Esophagus squamous epithelium (tissue), 5 donors: ENCODE measurements around the gene SLC12A7. TPM values are rescaled to one million over a fixed set of nuclear protein-coding genes. Genes with fewer than 3 reads are reported as not detected.

ENCODE experiments used
- DNase-seq: peaks from one replicate; lab custom pipeline; 2025; lab: John Stamatoyannopoulos, UW
- H3K27ac ChIP-seq, 4 donors: fragments of 200-600 bp; sonication (generic); one replicate each; pipeline ENCODE4 v1.5.1; 2016 to 2019; ENCODE audit warnings: mild to moderate bottlenecking in 1 of 4
- H3K27me3 ChIP-seq, 4 donors: fragments of 200-600 bp; sonication (generic); 1 replicate in 3 of 4; 2 replicates in 1 of 4; pipeline versions ENCODE4 v1.5.1 to v1.6.0; 2017 to 2021; ENCODE audit warnings: antibody characterized with exemption in 1 of 4
- H3K36me3 ChIP-seq, 3 donors: fragments of 200-600 bp; sonication (generic); one replicate each; pipeline ENCODE4 v1.5.1; 2016 to 2019
- H3K4me1 ChIP-seq, 3 donors: fragments of 200-600 bp; sonication (generic); one replicate each; pipeline ENCODE4 v1.5.1; 2017 to 2019
- H3K4me3 ChIP-seq, 4 donors: fragments of 200-600 bp; sonication (generic); 1 replicate in 3 of 4; 2 replicates in 1 of 4; pipeline ENCODE4 v1.5.1; 2016 to 2019; ENCODE audit warnings: mild to moderate bottlenecking in 2 of 4, moderate library complexity in 1 of 4
- H3K9me3 ChIP-seq, 3 donors: fragments of 200-600 bp; sonication (generic); one replicate each; pipeline ENCODE4 v1.5.1; 2016 to 2019
- POLR2A ChIP-seq, 4 donors: fragments of 450-650 bp; IDR thresholded peaks; one replicate each; pipeline ENCODE4 v1.6.1; 2017; ENCODE audit warnings: antibody characterized with exemption in 4 of 4, mild to moderate bottlenecking in 4 of 4, moderate library complexity in 3 of 4
- WGBS, 2 donors: methylation state at CpG; one replicate each; pipeline ENCODE4 v1.1.5; 2018; 5-methylcytosine and 5-hydroxymethylcytosine counted together
- intact Hi-C: fragments of 100-400 bp; cut with DNase I; formaldehyde crosslinking; loops from one replicate; pipeline ENCODE4 v1.15.0; 2022
- total RNA-seq, 4 donors: library from RNA; depleted of rRNA; stranded (reverse); fragments of >200 nt; gene quantifications; one replicate each; pipeline ENCODE4 v1.1.0, GENCODE V29; 2016
- TF ChIP-seq, protein P1 (sequence below), 6 experiments: fragments of 450-650 bp in 4 of 6; fragments of 200-600 bp in 2 of 6; sonication (generic) in 2 of 6; IDR thresholded peaks; one replicate each; pipeline ENCODE4 v1.5.1; 2016 to 2019; ENCODE audit warnings: antibody characterized with exemption in 6 of 6, mild to moderate bottlenecking in 4 of 6, moderate library complexity in 4 of 6
- donor health status: DM: yes; HTN: yes; CAD: no.

The SLC12A7 gene
- total RNA-seq, 4 donors from 2014 or later = 4.5 to 13.4 (median 6.6) TPM

DNA sequence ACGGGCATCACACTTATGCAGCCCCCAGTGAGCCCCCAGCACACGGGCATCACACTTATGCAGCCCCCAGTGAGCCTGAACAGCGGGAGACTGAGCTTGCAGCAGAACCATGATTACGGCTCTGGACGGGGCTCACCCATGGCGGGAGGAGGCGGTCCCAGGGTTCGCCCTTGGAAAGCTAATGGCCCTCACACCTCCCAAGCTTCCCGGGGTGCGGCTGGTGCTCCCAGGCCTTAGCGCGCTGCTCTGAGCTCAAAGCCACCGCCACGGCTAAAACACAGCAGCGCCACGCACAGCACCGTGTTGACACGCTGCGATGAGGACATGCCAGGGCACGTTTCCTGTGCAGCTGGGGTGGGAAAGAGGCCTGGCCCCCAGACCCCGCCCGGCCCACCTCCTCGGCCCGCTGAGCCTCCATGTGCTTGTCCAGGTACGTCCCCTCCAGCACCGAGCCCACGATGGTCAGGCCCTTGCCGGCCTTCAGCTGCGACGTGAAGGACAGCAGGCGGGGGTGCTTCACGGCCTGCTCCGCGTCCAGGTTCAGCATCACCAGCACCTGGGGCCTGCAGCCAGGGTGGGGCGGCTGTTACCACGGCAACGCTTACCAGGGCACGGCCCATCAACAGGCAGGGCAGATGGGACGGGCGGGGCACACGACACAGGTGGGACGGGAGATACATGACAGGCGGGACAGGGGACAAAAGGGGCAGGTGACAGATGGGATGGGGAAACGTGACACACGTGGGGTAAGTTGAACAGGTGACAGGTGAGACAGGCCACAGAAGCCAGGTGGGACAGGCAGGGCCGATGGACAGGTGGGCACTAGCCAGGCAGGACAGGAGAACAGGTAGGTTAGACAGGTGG, 38.4 kb downstream of the SLC12A7 start:
- no peaks in the 10 kb centered on the region for H3K4me1 ChIP-seq
- peaks cover 0 to 65% (median 12%) of the 10 kb centered on the region in 3 donors for H3K36me3 ChIP-seq
- TF ChIP-seq, protein P1, sequence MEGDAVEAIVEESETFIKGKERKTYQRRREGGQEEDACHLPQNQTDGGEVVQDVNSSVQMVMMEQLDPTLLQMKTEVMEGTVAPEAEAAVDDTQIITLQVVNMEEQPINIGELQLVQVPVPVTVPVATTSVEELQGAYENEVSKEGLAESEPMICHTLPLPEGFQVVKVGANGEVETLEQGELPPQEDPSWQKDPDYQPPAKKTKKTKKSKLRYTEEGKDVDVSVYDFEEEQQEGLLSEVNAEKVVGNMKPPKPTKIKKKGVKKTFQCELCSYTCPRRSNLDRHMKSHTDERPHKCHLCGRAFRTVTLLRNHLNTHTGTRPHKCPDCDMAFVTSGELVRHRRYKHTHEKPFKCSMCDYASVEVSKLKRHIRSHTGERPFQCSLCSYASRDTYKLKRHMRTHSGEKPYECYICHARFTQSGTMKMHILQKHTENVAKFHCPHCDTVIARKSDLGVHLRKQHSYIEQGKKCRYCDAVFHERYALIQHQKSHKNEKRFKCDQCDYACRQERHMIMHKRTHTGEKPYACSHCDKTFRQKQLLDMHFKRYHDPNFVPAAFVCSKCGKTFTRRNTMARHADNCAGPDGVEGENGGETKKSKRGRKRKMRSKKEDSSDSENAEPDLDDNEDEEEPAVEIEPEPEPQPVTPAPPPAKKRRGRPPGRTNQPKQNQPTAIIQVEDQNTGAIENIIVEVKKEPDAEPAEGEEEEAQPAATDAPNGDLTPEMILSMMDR (IDR thresholded peaks at IDR 0.05) = no peak
- no peak for TF ChIP-seq POLR2A (IDR thresholded peaks at IDR 0.05)
- intact Hi-C loops = no loop called here
- 76 to 84% methylated on average over 11 to 14 of the region's 46 CpGs for WGBS, 2 donors
- H3K9me3 ChIP-seq = no peaks in the 10 kb centered on the region
- no peaks in the 10 kb centered on the region for H3K27me3 ChIP-seq
- no peak overlapping the region for H3K4me3 ChIP-seq
- DNase-seq = no peak
- H3K27ac ChIP-seq = no peak overlapping the region

DNA sequence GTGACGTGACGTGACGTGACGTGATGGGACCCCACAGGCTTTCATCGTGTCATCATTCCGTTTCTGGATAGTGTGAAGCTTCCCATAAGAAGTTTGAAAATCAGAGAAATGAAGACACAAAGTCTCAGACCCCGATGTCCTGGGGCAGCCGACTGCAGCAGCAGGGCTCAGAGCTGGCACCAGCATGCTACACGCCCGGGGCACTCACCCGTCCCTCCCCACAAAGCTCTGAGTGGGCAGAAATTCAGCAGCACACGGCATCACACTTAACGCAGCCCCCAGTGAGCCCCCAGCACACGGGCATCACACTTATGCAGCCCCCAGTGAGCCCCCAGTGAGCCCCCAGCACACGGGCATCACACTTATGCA, 42.2 kb downstream of the SLC12A7 start:
- H3K36me3 ChIP-seq = peaks cover 0 to 51% (median 6%) of the 10 kb centered on the region in 3 donors
- H3K27ac ChIP-seq = no peak overlapping the region
- no peaks in the 10 kb centered on the region for H3K9me3 ChIP-seq
- DNase-seq = no peak
- 96 to 99% methylated on average over 5 to 7 of the region's 15 CpGs for WGBS, 2 donors
- H3K27me3 ChIP-seq = no peaks in the 10 kb centered on the region
- intact Hi-C loops = no loop called here
- no peaks in the 10 kb centered on the region for H3K4me1 ChIP-seq
- no peak for TF ChIP-seq POLR2A (IDR thresholded peaks at IDR 0.05)
- TF ChIP-seq, protein P1 (IDR thresholded peaks at IDR 0.05) = no peak
- no peak overlapping the region for H3K4me3 ChIP-seq

DNA sequence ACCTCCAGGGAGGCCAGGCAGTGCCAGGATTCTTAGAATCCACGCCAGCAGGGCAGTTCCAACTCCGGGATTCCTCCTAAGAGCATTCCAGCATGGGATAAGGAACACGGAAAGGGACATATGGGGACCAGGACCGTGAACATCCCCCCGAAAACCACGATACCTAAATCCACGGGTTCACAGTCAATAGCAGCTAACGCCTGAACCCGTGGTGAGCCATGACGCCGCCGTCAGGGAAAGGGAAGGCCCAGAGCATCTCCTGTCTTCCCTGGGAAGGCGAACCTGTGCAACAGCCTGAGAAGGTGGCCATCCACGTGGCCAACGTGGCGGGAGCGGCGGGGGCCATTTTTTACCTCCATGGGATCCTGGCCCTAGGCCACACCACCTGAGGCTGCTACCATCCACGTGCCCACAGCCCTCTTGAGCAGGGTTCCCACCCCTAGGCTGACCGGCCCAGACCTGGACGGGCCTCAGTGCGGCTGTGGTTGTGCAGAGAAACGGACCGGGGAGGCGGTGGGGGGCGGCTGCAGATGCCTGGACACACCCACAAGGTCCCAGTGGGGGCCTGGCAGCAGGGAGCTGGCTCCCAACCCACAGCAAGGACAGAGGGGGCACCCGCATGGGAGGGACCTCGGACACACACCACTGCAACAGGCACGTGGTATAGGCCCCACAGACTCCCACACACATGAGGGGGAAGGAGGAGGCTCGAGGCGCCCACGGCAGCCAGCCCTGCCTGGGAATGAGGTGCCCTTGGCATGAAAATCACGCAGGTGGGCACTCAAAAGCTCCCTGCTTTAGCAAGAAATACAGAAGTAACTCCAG, 42.8 kb downstream of the SLC12A7 start:
- DNase-seq = no peak
- WGBS, 2 donors = 86 to 94% methylated on average over 5 to 15 of the region's 33 CpGs

DNA sequence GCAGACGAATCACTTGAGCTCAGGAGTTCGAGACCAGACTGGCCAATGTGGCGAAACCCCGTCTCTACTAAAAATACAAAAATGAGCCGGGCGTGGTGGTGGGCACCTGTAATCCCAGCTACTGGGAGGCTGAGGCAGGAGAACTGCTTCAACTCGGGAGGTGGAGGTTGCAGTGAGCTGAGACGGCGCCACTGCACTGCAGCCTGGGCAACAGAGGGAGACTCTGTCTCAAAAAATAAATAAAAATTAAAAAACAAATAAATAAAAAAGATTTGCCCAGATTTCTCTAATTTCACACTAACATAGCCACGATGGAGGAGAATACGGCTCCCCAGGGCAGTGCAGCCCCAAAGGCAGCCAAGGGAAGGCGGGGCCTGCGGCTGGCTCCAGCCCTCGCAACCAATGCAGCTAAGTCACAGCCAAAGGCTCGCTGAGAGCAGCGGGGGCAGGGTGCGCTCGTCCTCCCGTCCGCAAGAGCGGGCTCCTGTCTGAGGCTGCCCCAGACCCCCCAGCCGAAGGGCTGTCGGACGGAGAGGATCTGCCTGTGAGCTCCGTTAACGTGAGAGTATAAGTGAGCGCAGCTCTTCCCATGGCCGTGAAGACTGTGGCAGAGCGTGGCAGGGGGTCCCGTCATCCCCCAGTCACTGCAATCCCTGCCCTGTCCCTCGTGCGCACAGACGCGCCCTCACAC, 43.5 kb downstream of the SLC12A7 start:
- intact Hi-C loops = no loop called here
- H3K27ac ChIP-seq = no peak overlapping the region
- H3K36me3 ChIP-seq = peaks cover 0 to 49% (median 7%) of the 10 kb centered on the region in 3 donors
- no peak overlapping the region for H3K4me3 ChIP-seq
- TF ChIP-seq POLR2A (IDR thresholded peaks at IDR 0.05) = no peak
- TF ChIP-seq, protein P1 (IDR thresholded peaks at IDR 0.05) = no peak
- no peaks in the 10 kb centered on the region for H3K9me3 ChIP-seq
- 88 to 90% methylated on average over 17 to 18 of the region's 34 CpGs for WGBS, 2 donors
- DNase-seq = no peak
- H3K27me3 ChIP-seq = no peaks in the 10 kb centered on the region
- H3K4me1 ChIP-seq = no peaks in the 10 kb centered on the region

More for the DNA sequence above, 42.8 kb downstream of the SLC12A7 start:
- no peaks in the 10 kb centered on the region for H3K9me3 ChIP-seq
- H3K4me3 ChIP-seq = no peak overlapping the region
- intact Hi-C loops = no loop called here
- H3K27ac ChIP-seq = no peak overlapping the region
- H3K27me3 ChIP-seq = no peaks in the 10 kb centered on the region
- H3K36me3 ChIP-seq = peaks cover 0 to 50% (median 9%) of the 10 kb centered on the region in 3 donors
- H3K4me1 ChIP-seq = no peaks in the 10 kb centered on the region
- TF ChIP-seq, protein P1 (IDR thresholded peaks at IDR 0.05) = no peak
- TF ChIP-seq POLR2A (IDR thresholded peaks at IDR 0.05) = no peak
